Inferior parietal cortex (tissue), 1 donor: ENCODE measurements around the gene CHST14.

Experiments
- DNase-seq: peaks from one replicate; pipeline ENCODE4 v3.0.0-alpha.2; 2016; ENCODE audit errors: extremely low spot score

The CHST14 gene, protein sequence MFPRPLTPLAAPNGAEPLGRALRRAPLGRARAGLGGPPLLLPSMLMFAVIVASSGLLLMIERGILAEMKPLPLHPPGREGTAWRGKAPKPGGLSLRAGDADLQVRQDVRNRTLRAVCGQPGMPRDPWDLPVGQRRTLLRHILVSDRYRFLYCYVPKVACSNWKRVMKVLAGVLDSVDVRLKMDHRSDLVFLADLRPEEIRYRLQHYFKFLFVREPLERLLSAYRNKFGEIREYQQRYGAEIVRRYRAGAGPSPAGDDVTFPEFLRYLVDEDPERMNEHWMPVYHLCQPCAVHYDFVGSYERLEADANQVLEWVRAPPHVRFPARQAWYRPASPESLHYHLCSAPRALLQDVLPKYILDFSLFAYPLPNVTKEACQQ

DNA sequence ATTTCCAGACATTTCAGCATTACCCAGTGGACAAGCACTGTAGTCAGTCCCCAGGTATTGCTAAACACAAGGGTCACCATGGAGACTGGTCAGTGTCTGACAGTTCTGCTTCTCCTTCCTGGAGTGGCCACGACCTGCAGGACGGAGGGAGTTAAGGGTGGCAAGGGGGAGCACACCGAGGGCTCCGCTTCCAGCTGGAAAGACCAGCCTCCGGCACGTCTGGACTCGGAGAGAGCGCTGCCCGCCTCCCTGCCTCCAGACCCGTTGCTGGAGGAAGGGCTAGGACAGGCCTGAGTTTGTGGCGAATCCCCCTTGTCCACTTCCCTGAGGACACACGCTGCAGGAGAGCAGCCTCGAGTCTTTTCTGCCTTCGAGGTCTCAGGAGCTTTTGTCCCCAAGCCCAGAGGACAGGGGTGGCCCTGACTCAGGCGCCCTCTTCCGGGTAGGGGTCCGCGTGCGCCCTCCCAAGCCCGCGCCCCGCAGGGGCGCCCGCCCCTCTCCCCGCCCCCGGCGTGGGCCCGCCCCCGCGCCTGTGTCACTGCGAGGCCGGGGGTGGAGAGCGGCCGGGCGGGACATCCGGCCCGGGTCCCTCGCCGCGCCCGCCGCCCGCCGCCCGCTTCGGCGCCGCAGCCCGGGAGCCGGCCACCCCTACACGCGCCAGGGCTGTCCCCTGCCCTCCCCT is at the start of gene CHST14:
TSS of gene CHST14 (plus strand) at position 562 of the 682 bp plus-strand sequence. CDS start 230 bp downstream, outside the sequence.
- DNase-seq = peak; percentile 35

GRCh38 chr15:40421246-40422157 is 49.3 kb upstream of the CHST14 start:
- peak; percentile 80 for DNase-seq

DNA sequence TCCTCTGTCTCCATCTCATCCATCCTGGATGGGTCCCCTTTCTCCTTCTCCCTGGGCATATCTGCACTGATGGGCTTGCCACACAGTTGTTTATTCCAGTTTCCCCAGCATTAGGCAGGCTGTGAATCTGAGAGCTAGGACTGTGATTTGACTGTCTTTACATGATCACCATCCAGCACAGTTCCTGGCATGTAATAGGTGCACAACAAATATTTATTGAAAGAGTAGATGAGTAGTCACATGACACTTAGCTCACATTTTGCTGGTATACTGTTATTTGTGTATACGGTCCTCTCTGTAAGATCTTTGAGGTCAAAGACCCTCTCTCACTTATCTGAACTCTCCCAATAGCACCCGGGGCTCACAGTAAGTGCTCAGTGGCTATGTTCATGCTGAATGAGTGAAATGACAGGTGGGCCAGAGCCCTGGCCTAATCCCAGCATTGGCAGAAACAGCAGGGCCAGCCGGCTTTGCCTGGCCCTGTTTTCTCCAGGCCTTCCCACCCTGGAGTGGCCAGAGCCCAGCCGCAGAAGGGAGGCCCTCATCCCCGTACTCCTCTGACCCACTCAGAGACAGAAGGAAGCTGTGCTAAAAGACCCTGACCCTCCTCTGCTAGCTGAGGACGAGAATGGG is 46.2 kb upstream of the CHST14 start:
- no peak for DNase-seq

- DNase-seq = no peak
Observed at GRCh38 chr15:40425681-40426080, 45.1 kb upstream of the CHST14 start.

GRCh38 chr15:40427188-40427587 is 43.6 kb upstream of the CHST14 start:
- no peak for DNase-seq

GRCh38 chr15:40428185-40428584 is 42.6 kb upstream of the CHST14 start:
- DNase-seq = no peak

DNA sequence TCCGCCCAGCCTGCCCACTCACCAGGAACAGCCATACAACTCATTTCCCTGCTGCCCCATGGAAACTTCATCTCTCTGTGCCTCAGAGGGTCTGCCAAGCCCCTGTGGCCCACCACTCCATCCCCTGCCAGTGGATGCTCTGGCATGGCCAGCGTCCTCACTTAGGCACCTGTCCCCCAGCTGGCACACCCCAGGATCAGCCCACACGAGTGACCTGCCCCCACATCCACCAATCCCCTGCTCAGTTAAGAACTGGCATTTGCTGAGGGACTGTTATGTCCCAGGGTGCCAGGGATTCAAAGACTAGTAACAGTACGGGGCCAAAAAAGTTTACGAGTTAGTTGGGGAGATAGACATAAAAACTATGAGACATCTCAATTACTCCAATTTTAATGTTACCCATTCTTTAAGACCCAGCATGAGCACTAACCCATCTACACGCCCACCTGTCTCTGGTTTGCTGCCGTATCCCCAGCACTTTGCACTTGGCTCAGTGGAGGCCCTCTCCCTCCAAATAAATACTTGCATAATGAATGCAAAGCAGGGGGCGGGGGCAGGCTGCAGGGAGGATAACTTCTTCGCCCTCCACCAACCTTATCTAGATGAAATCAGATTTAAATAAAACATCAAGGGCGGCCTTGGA is 41.6 kb upstream of the CHST14 start:
- no peak for DNase-seq

DNA sequence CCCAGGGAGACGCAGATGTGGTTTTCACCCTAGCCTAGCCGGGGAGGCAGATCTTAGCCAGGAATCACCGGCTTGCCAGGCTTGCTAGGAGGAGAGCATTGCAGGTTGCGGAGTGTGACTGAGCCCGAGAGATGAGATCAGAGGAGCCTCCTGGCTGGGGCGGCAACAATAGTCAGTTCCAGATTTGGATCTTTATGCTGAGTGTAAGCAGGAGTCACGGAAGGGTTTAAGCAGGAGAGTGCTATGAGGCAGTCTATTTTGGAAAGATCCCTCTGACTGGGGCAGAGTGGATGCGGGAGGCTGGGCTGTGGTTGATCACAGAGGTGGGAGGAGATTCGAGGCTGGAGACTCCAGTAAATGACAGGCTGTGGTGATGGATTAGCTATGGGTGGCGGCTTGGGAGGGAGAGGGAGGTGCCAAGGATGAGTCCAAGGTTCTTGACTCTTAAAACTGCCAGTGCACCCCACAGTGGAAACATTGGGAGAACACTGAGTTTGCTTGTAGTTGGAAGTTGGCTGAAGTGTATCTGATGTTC is 40.4 kb upstream of the CHST14 start:
- DNase-seq = no peak

DNA sequence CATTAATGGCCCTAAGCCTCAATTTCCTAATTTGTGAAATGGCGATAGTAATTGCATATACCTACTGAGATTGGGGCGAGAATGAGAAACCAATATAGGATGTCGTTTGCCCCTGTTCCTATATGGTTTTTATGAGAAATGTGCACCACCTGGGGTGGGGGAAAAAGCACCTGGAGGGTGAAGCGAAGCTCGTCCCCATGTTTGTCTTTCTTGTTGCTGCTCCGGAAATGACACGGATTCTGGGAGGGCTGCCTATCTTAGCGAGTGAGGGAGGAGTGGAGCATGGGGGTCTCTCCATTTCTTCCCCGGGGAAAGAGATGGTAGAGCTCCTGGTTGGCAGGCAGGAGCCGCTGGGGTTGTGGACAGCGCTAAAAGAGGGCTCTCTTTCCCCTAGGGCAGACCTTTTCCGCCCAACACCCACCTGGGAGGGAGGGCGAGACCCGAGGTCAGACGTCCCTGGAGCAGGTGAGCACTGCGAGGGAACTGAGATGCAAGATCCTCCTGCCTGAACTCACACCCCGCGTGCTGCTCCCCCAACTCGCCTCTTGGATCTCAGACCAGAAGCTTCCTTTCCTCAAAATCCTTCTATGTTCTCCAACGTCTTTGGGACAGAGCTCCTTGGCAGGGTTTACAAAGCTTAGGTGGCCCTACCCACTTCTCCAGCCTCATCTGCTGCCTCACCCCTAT is 35.6 kb upstream of the CHST14 start:
- no peak for DNase-seq

GRCh38 chr15:40435710-40436089 is 35.1 kb upstream of the CHST14 start:
- DNase-seq = no peak

DNA sequence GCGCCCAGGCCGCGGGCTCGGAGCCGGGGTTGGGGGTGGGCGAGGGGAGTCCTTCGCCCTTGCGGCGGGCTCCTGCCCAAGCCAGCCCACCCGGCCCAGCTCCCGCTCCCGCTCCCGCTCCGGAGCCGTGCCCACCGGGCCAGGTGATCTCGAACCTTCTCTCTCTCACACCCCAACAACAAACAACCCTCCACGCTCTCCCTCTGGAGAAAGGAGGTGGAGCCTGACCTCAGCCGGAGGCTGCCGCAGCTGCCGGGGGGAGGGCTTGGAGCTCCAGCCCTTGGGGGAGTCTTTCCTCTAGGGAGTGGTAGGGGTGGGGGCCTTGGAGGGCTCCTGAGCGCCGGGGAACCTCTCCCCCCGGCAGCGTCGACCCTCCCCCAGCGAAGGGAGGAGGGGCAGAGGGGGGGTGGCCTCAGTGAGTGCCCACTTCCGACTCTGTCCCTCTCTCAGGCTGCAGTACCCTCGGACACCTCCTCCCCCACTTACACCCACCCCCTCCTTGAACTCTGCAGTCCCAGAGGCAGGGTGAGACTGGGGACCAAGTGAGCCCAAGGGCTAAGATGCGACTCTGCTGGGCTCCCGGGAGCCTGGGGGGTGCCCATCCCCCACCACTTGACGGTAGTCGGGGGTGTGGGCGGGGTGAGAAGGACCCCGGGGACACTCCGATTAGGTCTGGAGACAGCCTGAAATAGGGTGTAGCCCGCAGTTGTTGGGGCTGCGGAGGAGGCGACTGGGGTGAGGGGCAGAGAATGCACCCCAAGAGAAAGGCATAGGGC is 34.5 kb upstream of the CHST14 start:
- DNase-seq = no peak

GRCh38 chr15:40436892-40437751 is 33.7 kb upstream of the CHST14 start:
- DNase-seq = no peak

DNA sequence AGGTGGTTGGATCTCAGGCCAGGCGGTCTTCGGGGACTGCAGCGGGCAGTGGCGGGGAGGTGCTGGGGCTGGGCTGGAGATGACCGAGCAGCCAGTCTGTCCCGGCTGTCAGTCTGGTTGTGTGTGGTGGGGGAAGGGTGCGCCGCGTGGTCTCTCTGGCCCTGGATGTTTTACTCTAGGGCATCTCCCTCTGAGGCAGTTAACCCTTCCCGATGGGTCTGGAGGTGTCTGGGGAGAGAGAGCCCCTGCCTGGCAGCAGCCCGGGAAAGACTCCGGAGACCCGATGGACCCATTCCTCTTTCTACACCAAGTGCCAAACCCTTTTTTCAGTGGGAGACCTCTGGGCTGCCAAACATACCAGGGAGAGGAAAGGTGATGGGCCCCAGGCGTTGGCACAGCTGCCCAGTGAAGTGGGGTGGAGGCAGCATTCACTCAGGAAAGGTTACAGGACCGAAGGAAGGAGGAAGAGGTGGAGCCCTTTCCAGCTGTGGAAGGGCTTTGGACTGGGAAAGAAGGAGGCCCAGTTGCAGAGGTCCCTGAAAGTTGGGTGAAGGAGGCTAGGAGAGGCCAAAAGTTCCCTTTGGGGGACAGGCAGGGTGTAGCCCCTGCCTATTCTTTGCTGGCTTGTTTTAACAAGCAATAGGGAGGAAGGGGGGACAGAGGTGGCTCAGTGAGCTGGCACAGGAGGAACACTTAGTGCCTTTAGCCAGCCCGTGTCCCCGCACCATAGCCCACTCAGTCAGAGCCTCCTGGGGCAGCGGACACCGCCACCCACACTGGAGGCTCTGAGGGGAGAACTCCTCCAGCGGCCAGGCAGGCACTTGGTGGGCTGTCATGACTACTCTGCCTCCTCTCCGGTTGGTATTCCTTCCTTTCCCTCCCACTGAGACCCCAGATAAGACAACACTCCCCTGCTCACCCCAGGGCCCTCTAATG is 32.8 kb upstream of the CHST14 start:
- no peak for DNase-seq

GRCh38 chr15:40438712-40439111 is 32.1 kb upstream of the CHST14 start:
- no peak for DNase-seq

- DNase-seq = no peak
Observed at GRCh38 chr15:40439461-40439959, 31.3 kb upstream of the CHST14 start.

DNA sequence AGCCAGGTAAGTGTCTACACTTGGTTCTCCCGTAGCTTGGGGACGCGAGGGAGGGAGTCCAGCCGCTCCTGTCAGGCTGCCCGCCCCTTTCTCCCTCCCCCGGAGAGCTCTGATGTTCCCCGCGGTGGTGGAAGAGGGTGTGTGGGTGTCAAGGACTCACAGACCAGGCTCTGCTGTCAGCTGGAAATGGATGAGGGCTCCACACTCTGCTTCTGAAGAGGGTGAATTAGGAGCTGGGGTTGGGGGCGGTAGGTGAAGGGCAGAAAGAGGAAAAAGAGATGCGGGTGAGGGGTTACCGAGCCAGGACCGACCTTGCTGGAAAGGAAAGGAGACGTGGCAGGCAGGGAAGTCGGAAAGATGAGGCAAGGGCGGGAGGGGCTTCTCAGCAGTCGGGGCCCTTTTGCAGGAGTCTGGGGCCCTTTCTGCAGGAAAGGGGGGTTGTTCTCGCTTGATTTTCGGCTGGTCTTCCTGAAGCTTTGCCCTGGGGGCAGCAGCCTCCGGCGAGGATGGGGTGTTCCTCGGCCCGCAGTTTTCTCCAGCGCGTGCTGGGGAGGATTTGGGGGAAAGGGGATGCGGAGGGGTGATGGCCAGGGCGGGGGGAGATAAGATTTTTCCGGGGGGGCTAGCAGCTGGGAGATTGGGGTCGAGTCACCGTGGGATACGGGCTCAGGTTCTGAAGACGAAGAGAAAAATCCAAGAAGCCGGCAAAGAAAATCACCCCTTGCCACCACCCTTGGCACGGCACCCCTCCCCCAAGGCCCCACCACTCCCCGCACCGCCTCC is 30.6 kb upstream of the CHST14 start:
- no peak for DNase-seq
